ENCODE data around the gene EPSTI1.
"Not testable (repeated sequence)": the region's sequence is repeated elsewhere in the genome, so short reads cannot be mapped to it uniquely, and the experiment has no call there.

Gene EPSTI1

DNA sequence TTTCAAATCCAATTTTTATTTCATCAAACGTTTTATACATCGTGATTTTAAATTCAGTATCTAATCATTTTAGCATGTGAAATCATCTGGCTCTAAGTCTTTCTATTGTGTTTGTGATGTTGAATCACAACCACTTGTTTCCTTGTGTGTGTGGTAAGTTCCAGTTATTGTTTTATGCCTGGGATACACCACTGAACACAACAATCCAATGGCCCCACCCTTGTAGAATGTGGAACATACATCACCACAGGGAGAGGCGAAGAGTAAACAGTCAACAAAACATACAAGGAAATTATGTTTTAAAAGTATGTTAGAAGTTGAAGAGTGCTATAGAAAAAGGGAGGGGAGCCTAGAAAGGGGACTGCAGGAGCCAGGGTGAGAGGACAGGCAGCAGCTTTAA is 100.5 kb downstream of the EPSTI1 start:
- DNase-seq: no peak

DNA sequence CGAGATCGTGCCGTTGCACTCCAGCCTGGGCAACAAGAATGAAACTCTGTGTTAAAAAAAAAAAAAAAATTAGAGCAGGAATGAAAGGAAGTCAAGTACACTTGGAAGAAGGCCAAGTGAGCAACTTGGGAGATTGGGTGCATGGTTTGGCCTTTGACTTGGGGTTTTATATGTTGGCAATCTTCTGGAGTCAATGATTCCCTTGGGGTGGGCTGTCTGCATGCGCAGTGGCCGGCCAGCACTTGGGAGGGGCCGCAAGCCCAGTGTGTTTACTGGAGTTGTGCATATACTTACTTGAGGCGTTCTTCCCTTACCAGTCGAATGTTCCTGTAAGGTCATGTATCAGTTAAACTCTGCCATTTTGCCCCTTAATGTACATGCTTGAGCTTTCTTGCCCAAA is 106.7 kb downstream of the EPSTI1 start:
- DNase-seq: no peak

DNA sequence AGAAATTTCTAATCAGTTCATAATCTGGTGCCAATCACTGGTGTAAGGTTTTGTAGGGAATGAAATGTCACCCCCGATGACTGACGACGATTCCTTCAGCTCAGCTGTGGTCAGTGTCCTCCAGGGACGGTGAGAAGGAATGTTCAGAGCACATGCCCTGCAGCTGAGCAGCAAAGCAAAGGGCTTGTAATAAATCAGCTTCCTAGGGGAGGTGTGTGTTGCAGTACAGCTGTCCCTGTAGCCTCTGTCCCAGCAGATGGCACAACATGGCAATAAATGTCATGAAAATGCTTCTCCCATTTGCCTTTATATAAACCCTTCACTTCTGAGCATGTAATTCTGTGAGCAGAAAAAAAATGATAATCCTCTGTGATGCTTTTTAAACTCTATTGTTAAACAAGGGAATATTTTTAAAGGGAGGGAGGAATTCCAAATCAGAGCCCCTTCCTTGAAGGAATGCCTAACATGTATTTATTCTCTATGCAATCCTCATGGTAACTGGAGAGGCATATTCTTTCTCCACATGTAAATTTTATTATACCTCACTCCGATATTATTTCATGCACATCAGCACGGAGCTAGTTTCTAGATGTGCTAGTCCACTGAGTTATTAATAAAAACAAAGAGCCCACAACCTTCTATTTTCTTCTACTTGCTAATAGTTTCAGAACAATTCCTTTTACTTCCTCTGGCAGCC is 108.1 kb downstream of the EPSTI1 start:
- DNase-seq: peak; percentile 32

DNA sequence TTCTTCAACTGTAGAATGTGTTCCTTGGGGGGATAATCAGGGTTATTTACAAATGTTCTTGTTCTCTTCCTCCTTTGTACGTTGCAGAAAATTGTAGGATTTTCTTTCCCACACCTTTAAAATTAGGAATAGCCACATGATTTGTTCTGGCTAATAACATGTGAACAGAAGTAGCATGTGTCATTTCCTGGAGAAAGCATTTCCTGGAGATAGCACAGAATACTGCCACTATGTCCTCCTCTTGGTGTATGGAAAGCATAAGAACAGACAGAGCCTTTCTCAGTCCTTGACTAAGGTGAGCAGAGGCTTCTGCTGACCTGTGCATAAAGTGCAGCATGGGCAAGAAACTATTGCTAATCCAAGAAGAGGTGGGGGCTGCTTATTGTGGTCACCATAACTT is 108.9 kb downstream of the EPSTI1 start:
- no peak for DNase-seq

DNA sequence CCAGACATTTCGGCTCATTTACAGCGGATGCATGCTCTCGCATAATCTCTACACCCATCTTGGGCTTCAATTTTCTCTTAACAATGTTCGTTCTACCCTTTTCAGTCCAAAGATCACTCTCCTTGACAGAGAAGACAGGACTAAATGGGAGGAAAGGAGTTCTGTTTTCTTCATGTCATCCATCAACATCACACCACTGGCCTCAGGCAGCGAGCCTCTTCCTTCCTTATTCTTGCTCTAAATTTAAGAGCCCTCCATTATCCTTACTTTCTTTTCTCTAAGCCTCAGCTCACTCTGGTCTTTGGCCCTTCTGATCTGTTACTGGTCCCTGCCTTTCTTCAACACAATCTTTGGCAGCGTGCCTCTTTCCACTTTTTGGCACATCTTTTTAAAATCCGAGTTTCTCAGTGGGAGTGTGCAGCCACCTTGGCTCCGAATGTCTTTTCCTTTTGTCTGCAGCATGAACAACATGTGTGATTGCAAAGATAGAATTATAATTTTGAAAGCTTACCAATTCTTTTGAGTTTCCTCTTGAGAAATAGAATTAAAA is 111.9 kb downstream of the EPSTI1 start:
- DNase-seq: no peak

GRCh38 chr13:42878721-42879120 is 113.3 kb downstream of the EPSTI1 start:
- no peak for DNase-seq

DNA sequence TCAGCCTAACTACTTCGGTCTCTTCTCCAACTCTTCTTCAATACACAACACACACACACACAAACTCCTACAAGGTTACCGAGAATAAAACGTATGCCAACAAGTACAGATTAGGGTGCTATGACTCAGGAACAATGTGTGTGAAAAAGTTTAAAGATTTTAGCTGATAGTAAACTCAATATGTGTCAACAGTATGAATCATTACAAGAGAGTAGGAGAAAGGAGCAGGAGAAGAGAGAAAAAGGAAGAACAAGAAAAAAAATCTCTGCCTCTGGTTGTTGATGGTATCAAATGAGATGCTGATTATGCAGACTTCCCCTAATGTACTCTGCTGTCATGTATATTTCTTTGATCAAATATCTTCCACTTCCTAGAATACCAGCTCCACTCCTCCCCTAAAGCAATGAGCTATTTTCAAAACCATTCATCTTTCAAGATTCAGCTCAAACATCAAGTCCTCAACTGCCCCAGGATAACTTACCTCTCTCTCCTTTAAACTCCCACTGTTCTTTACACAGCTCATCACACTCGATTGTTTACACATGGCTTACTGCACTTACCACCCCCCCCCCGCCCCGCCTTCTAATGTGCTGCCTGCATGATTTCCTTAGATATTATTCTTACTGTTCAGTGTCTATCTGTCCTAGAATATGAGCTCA is 115.0 kb downstream of the EPSTI1 start:
- no peak for DNase-seq

- no peak for DNase-seq
Observed at GRCh38 chr13:42876270-42876714, 115.7 kb downstream of the EPSTI1 start.

GRCh38 chr13:42875475-42876269 is 116.4 kb downstream of the EPSTI1 start:
- DNase-seq: peak; percentile 44

- DNase-seq: no peak
Observed at GRCh38 chr13:42874221-42874620, 117.8 kb downstream of the EPSTI1 start.

DNA sequence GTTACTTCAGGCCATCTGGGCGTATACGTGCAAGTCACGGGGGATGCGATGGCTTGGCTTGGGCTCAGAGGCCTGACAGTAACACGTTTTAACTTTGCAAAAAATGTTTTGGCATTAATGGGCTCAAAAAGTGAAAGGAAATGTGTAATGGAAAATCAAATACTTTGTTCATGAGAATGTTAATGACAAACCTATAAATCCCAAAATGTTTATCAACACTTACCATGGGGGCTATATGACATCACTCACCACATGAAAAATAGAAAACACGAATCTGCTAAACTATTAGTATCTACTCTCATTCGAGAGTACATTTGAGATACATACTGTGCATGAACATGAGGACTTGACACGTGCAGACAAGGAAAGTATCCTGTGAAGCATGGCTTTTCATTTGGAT is 119.0 kb downstream of the EPSTI1 start:
- DNase-seq: no peak

DNA sequence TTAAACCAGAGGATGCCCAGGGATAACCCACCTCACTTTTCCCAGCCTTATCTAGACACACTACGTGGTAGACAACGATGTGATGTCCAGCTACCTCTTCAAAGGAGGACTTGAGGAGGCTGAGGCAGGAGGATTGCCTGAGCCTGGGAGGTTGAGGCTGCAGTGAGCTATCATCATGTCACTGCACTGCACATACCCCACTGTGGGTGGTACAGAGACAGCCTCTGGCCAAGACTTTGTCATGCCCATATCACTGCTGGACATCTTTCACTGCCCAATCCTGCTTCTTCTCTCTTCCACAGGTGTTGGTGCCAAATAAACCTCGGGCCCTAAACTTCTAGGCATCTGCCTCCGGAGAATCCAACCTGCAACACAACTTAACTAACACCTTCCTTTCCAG is 124.8 kb downstream of the EPSTI1 start:
- no peak for DNase-seq

DNA sequence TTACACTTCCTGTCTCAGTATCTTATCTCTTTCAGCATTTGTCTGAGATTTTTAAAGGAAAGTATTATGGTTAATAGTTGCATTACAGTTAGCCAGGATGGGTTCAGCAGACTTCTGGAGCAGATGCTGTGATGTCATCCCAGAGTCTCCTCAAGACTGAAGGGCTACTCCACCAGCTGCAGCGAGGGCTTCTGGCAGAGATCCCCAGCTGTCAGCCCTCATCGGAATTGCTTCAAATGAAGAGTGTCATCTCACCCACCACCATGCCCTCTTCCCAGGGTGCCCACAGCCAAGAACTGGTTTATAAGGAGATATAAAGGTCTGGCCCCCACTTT is 126.3 kb downstream of the EPSTI1 start:
- no peak for DNase-seq

GRCh38 chr13:42864952-42865767 is 126.9 kb downstream of the EPSTI1 start:
- DNase-seq: no peak

DNA sequence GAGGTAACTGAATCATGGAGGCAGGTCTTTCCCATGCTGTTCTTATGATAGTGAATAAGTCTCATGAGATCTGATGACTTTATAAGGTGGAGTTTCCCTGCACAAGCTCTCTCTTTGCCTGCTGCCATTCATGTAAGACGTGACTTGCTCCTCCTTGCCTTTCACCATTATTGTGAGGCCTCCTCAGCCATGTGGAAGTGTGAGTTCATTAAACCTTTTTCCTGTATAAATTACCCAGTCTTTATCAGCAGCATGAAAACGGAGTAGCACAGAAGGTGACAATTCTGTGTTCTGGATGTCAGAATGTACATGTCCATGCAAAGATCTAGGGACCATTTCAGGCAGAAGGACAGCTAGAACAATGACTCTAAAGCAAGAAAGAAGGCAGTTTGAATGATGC is 129.7 kb downstream of the EPSTI1 start:
- DNase-seq: not testable (repeated sequence)

DNA sequence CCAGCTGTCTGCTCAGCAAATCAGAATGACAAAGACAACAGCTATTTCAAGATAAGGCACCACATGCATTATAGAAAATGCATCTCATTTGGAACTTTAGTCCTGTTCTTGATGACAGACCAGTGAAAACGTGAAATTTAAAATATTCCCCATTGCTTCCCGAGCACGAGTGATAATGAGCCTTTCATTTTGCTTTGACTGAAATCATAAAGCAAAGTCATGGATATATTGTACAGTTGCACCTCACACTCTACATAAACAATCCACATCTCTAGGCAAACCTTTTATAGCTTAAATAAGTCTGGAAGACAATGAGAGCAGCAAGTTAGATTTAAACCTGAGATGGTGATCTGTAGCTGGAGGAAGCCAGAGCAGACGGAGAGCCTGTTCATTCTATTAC is 131.6 kb downstream of the EPSTI1 start:
- DNase-seq: no peak

- no peak for DNase-seq
Observed at GRCh38 chr13:42859760-42860159, 132.3 kb downstream of the EPSTI1 start.

GRCh38 chr13:42855410-42855809 is 136.6 kb downstream of the EPSTI1 start:
- no peak for DNase-seq

DNA sequence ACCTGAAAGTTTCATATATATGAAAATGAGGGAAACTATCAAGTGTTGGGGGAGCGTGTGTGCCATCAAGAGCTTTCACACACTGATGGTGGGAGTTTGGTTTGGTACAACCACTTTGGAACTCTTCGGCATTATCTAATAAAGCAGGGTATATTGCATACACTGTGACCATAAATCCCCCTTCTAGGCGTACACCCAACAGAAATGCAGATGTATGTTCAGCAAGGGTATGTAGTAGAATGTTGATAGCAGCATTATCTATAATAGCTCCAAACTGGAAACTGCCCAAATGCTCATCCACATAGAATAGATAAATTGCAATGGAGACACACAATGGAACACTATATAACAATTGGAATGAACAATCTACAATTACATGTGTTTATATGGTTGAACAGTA is 139.9 kb downstream of the EPSTI1 start:
- DNase-seq: no peak

DNA sequence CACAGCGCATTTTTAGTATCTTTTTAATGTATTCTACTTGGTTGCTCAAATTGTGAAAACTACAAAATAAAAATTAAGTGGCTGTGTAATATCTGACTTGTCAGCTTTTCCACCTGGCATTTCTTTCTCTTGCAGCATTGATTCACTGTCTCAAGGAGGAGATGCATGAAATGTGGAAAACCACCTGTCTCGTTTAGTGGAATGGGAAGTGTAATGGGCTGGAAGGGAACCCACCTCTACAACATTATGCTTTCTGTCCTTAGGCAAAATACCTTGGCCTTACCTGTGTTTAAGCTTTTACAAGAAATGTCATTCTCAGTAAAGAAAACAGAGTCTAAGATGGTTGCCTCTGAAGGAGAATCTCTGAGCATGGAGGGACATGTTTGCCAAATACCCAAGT is 142.8 kb downstream of the EPSTI1 start:
- no peak for DNase-seq

DNA sequence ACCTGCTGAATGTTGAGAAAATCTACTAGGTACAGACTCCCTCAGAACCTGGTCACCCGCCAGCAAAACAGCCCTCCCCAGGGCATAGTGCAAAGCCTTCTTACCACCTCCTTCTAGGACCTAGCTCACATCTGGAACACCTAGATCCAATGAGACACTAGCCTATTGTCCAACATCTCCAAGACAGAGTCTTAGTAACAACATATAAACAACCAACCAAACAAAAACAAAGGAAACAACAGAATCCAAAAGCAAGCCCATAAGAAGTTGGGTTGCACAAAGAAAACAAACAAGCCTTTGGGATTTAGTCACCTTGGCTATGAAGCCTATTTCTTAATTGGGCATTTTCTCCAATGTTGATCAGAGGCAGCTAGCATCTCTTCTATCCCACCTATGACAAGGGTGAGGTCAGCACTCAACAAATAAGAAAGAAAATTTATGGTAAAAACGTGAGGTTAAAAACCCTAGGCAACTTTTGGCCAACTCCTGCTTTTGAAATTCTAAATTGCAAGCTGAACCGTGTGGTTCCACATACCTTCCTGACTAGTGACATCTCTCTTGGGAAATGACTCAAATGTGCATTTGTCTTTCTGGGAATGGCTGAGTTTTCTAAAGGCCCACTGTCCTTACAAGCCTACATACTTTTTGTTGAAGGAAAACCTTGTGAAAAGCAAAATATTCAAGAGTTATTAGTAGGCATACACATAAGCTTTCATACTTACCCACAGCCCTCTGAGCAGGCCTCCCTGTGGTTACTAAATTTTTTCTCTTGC is 144.0 kb downstream of the EPSTI1 start:
- DNase-seq: no peak

Measured in retina (tissue), 1 donor.